Calu3 (cell line): ENCODE data around the gene CDK5RAP3. TPM values are rescaled to one million over a fixed set of nuclear protein-coding genes. Genes with fewer than 3 reads are reported as not detected.
A peak's percentile ranks its signal among the peaks of the same experiment; 100 is the strongest.

ENCODE experiments used
- BruUV-seq: library from RNA; stranded (reverse); fragments of 400-500 nt; replicated peaks from 2 replicates; lab custom pipeline; 2021; lab: Mats Ljungman, UMichigan
- CTCF ChIA-PET: fragments of 300-600 bp; sonication (Branson Sonifier 250); formaldehyde crosslinking; loops from one replicate; lab custom pipeline; 2022; ENCODE audit warnings: antibody characterized with exemption; lab: Charles Lee
- DNase-seq: peaks from one replicate; pipeline ENCODE4 v3.0.0; 2022
- H3K27ac Mint-ChIP-seq: one replicate; pipeline ENCODE4 v1.8.0; 2022; ENCODE audit warnings: mixed read lengths; ENCODE audit not compliant: unreplicated experiment
- H3K27me3 Mint-ChIP-seq: one replicate; pipeline ENCODE4 v1.8.0; 2022; ENCODE audit warnings: mixed read lengths; ENCODE audit not compliant: unreplicated experiment
- H3K36me3 Mint-ChIP-seq: one replicate; pipeline ENCODE4 v1.8.0; 2022; ENCODE audit warnings: mild to moderate bottlenecking, moderate library complexity, mixed read lengths; ENCODE audit not compliant: insufficient read depth, unreplicated experiment
- H3K4me1 Mint-ChIP-seq: one replicate; pipeline ENCODE4 v1.8.0; 2022; ENCODE audit warnings: mild to moderate bottlenecking, low read depth, mixed read lengths; ENCODE audit not compliant: unreplicated experiment
- H3K4me3 Mint-ChIP-seq: one replicate; pipeline ENCODE4 v1.8.0; 2022; ENCODE audit warnings: mild to moderate bottlenecking, low read depth, moderate library complexity, mixed read lengths; ENCODE audit not compliant: unreplicated experiment
- H3K9me3 Mint-ChIP-seq: one replicate; pipeline ENCODE4 v1.8.0; 2022; ENCODE audit warnings: low read depth, mixed read lengths; ENCODE audit not compliant: unreplicated experiment
- CTCF ChIP-seq: fragments of 200-600 bp; IDR thresholded peaks from one replicate; pipeline ENCODE4 v1.8.0; 2022; ENCODE audit warnings: antibody characterized with exemption; ENCODE audit not compliant: unreplicated experiment
- intact Hi-C: fragments of 100-400 bp; cut with micrococcal nuclease; formaldehyde crosslinking; loops from one replicate; pipeline ENCODE4 v1.10.0; 2022; ENCODE audit not compliant: unreplicated experiment
- total RNA-seq: library from RNA; stranded (reverse); gene quantifications from 2 replicates; pipeline ENCODE4 v1.2.3, GENCODE V29; 2022

CDK5RAP3 gene
- total RNA-seq, 1 experiment from 2014 or later = 431 TPM

- H3K4me1 Mint-ChIP-seq = peaks cover 75% of the 10 kb centered on the region
- H3K27me3 Mint-ChIP-seq = no peaks in the 10 kb centered on the region
- H3K27ac Mint-ChIP-seq = no peak overlapping the region
- no peak for DNase-seq
- intact Hi-C loops = loop anchor here (5.0 to 10.0 kb wide), 2 partner anchors 49 to 101 kb away; partner anchors contain the start of genes SCRN2 and SP2
- BruUV-seq = no TSS peak
- CTCF ChIA-PET = interaction anchor here (0.7 to 4.8 kb wide), 10 partner anchors 10 to 1215 kb away, joined by 3 to 43 read pairs (median 10); partner anchors contain the start of genes CDK5RAP3, LRRC46, MRPL10 and PRR15L
- peaks cover 3% of the 10 kb centered on the region for H3K9me3 Mint-ChIP-seq
- no peak for TF ChIP-seq CTCF
- H3K4me3 Mint-ChIP-seq = no peak overlapping the region
- H3K36me3 Mint-ChIP-seq = peaks cover 57% of the 10 kb centered on the region
These were observed 25.1 kb upstream of the CDK5RAP3 start for GRCh38 chr17:47945529-47946508.

- peaks cover 57% of the 10 kb centered on the region for H3K36me3 Mint-ChIP-seq
- no peak for TF ChIP-seq CTCF
- H3K4me1 Mint-ChIP-seq = peaks cover 70% of the 10 kb centered on the region
- no TSS peak for BruUV-seq
- intact Hi-C loops = loop anchor here (5.0 to 10.0 kb wide), 2 partner anchors 49 to 102 kb away; partner anchors contain the start of genes SCRN2 and SP2
- no peak overlapping the region for H3K4me3 Mint-ChIP-seq
- DNase-seq = no peak
- no peaks in the 10 kb centered on the region for H3K9me3 Mint-ChIP-seq
- CTCF ChIA-PET = interaction anchor here (0.6 to 4.8 kb wide), 27 partner anchors 8 to 1214 kb away, joined by 3 to 43 read pairs (median 4); partner anchors contain the start of genes CDK5RAP3, LRRC46, MRPL10 and PRR15L
- H3K27me3 Mint-ChIP-seq = no peaks in the 10 kb centered on the region
- no peak overlapping the region for H3K27ac Mint-ChIP-seq
These were observed 24.4 kb upstream of the CDK5RAP3 start for GRCh38 chr17:47946516-47946915.

- Mint-ChIP-seq H3K9me3 (no peaks in the 10 kb centered on the region), H3K27me3 (no peaks in the 10 kb centered on the region)
These were observed 23.9 kb upstream of the CDK5RAP3 start for GRCh38 chr17:47946929-47947397.

More at GRCh38 chr17:47946929-47947397, 23.9 kb upstream of the CDK5RAP3 start:
- Mint-ChIP-seq H3K4me1 (peaks cover 72% of the 10 kb centered on the region), H3K4me3 (no peak overlapping the region), H3K27ac (peak overlapping the region; percentile 25), H3K36me3 (peaks cover 57% of the 10 kb centered on the region)
- no TSS peak for BruUV-seq
- peak; percentile 95 for DNase-seq
- intact Hi-C loops = loop anchor here (5.0 to 10.0 kb wide), 2 partner anchors 50 to 102 kb away; partner anchors contain the start of genes SCRN2 and SP2
- CTCF ChIA-PET = interaction anchor here (0.6 to 4.8 kb wide), 28 partner anchors 8 to 1214 kb away, joined by 3 to 43 read pairs (median 4); partner anchors contain the start of genes CDK5RAP3, LRRC46, MRPL10 and PRR15L
- peak; percentile 88 for TF ChIP-seq CTCF
